Germinal center (tissue), 1 donor: ENCODE results near the gene ABTB1.
"Not testable (repeated sequence)": the region's sequence is repeated elsewhere in the genome, so short reads cannot be mapped to it uniquely, and the experiment has no call there.

Experiments
- DNase-seq: peaks from one replicate; pipeline ENCODE4 v3.0.0; 2012; ENCODE audit warnings: mixed read lengths, low spot score

Gene ABTB1

DNA sequence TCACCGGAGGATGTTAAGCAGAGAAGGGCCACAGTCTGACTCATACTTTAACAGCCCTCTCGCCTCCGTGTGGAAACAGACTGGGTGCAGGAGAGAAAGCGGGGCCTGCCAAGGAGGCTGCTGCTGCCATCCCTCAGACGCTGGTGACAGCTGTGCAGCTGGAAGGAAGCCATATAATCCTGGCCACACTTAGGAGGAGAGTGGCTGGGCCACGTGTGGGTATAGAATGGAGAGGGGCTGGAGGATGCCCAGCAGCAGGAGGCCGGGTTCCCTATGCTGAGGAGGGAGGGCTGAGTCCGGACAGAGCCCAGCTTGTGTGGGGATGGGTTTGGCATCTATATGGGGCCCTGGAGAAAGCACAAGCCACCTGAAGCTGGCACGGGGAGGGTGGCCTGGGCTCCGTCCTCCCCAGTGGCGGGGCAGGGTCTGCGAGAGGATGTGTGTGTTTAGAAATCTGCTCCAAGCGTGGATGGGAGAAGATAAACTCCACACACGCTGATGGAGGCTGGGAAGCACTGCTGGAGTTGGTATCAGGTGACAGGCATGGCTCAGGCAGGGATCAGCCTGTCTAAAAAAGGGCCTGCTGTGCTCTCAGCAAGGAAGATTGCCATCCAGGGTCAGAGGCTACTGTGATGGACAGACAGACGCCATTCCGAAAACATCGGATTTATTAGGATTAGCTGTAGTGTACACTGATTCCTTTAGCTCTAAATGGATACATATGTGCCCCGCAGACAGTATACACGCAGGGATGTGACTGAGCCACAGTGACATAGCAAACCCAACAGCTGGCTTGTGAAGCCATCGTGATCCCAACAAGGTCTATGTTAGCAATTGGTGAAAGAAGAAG is 15.9 kb downstream of the ABTB1 start:
- DNase-seq: no peak

DNA sequence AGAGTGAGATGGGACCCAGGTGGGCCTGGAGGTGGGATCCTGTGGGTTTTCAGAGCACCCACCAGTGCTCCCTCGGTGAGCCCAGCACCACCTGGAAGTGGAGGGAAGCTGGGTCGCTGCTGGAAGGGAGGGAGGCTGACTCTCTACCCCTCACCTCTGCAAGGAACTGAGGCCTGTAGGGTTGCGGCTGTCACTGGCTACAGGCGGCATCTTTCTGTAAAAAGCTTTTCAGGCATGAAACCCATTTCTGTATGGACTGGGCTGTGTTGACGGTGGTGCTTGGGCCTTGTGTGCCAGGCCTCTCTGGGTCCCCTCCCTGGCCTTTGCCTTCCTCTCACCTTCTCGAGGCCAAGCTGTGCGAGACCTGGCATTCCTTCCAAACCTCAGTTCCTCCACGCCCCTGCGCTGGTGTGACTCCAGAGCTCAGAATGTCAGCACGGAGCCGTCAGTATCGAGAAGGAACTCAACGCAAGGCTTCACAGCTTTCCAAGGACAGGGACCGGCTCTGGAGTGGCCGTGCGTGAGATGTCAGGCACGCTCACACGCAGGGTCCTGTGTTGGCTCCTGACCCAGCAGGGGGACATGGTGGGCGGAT is 16.6 kb downstream of the ABTB1 start:
- DNase-seq: no peak

- no peak for DNase-seq
Observed at GRCh38 chr3:127690106-127690505, 17.4 kb downstream of the ABTB1 start.

- DNase-seq: no peak
Observed at GRCh38 chr3:127690823-127691452, 18.2 kb downstream of the ABTB1 start.

DNA sequence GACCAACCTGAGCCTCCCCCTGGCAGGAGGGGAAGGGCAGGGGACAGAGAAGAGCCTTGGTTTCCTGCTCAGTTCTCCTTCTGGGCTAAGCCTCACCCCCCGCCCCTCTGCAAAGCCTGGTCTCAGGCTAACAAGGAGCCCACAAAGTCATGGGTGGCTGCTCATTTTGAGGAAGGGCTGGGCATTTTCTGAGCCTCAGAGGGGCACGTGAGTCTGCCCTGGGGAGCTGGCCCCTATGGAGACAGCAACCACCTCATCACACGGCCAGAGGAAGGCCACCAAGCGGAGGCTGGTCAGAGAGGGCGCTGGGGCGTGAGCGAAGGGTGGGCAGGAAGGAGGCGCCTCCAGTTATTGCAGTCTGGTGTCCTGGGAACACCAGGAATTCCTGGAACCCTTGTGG is 18.7 kb downstream of the ABTB1 start:
- DNase-seq: no peak

GRCh38 chr3:127691974-127692373 is 19.2 kb downstream of the ABTB1 start:
- no peak for DNase-seq

GRCh38 chr3:127692501-127693335 is 20.0 kb downstream of the ABTB1 start:
- no peak for DNase-seq

GRCh38 chr3:127693336-127693843 is 20.6 kb downstream of the ABTB1 start:
- no peak for DNase-seq

DNA sequence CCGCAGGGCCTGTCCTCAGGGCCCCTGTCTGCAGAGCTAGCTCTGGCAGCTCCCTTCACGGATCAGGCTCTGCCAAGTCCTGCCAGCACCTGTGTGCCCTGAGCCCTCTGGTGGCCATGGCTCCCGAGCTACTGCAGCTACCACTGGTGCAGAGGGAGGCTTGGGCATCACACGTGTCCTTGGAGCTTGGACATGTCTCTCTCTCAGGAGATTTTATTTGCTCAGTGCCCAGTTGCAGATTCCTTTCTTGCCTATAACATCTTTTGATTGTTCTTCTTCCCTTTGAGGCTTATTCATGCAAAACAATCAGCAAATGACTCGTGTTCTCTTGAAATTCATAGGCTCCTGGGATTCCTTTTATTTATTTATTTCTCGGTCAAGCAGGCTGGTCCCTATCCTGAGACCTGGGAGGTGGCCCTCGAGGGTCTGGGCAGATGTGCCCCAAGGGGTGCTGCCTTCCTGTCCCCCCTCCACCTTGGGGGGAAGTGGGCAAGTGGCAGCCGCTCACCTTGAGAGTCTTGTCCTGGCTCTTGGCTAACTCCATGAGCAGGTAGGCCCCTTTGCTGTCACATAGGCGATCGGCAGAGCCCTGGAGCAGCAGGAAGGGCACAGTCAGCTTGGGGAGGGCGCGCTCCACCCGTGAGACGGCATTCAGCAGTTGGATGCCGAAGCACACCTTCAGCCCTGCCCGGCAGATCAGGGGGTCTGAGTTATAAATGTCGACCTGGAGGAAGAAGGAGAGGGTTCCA is 21.9 kb downstream of the ABTB1 start:
- DNase-seq: peak; percentile 32

GRCh38 chr3:127697551-127698240 is 24.9 kb downstream of the ABTB1 start:
- peak; percentile 78 for DNase-seq

GRCh38 chr3:127698286-127698685 is 25.5 kb downstream of the ABTB1 start:
- DNase-seq: no peak

- no peak for DNase-seq
Observed at GRCh38 chr3:127698691-127699415, 26.1 kb downstream of the ABTB1 start.

DNA sequence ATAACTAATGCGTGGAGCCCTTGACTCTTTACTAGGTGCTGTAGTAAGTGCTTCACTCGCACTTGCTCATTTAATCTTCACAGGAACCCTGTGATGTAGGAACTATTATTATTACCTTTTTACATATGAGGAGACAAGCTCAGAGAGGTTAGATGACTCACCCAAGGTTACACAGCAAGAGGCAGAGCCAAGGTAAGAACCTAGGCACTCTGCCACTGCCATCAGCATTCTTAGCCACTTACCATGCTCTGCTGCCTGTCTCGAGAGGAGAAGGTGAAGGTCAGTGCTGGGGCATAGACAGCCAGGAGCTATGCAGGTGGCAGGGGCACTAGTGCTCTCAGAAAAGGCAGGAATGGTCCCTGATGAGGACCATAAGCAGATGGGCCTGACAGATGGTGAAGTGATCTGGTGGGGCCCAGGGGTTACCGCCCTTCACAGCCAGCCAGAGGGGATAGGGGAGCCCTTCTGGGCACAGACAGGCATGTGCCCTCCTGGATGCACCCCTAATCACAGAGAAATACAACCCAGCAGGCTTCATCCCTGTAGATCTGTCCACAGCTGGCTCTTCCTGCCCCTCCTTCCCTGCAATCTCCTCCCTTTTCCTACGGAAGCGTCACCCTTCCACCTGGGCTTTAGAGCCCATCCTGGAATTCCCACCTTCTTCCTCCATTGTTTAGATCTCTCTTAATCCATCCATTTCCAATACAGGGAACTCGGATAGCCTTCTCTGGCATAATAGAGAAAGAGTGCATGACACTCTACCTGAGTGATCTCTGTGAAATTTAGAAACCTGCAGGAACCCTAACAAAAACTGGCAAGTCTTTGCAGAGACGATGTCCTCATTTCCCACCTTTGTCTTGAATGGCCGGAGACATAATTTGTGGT is 26.9 kb downstream of the ABTB1 start:
- no peak for DNase-seq

DNA sequence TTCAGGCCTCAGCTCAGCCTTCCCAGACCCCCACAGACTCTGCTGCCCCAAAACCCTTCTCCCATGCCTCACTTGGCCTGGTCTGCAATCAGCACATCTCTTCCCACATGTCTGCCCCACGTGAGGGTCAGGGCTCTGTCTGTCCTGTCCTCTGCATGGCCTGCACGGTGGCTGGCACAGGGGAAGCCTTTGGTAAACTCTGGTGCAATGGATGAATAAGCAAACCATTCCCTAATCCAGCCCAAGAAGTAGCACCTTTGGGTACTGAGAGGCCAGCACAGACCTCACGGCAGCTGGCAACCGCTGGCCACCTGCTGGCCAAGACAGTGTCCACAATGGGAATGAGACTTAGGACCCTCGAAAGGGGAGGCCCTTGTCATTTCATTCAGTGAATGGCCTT is 27.7 kb downstream of the ABTB1 start:
- DNase-seq: no peak

GRCh38 chr3:127701280-127701911 is 28.6 kb downstream of the ABTB1 start:
- DNase-seq: no peak

DNA sequence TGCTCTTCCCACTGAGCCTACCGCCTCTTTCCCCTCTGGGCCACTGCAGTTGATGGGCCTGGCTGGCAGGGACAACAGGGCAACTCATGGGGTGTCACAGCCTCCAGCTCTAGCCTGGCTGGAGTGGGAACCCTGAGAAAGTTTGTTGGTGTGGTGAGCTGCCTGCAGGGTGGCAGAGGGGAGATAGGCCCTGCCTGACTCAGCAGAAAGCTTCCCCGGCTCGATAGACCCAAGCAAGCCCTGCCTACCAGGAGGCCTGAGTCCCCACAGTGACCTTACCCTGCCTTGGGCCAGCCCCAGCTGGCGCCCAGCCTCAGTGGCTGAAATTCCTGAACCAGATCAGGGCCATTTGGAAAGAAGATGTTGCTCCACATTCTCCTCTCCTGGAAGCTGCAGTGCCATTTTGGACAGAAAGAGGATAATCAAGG is 29.4 kb downstream of the ABTB1 start:
- no peak for DNase-seq

- DNase-seq: not testable (repeated sequence)
Observed at GRCh38 chr3:127704840-127705239, 32.1 kb downstream of the ABTB1 start.

- DNase-seq: no peak
Observed at GRCh38 chr3:127706312-127706711, 33.6 kb downstream of the ABTB1 start.
